Endothelial cell of umbilical vein (primary cell): ENCODE results near the gene GSN. TPM values are rescaled to one million over a fixed set of nuclear protein-coding genes. Genes with fewer than 3 reads are reported as not detected.

Experiments
- BruUV-seq: library from RNA; stranded (reverse); fragments of 400-500 nt; replicated peaks from 2 replicates; lab custom pipeline; 2021; lab: Mats Ljungman, UMichigan
- CTCF ChIA-PET: fragments of 300-600, 350-600 bp; sonication (Branson Sonifier 250); formaldehyde crosslinking; loops from one replicate; lab custom pipeline; 2021; ENCODE audit warnings: antibody characterized with exemption, inconsistent platforms; lab: Charles Lee
- POLR2A ChIA-PET: fragments of 300-600, 350-600 bp; sonication (Branson Sonifier 250); formaldehyde crosslinking; loops from one replicate; lab custom pipeline; 2021; ENCODE audit warnings: antibody characterized with exemption, inconsistent platforms; lab: Charles Lee
- DNase-seq: peaks from one replicate; pipeline ENCODE4 v3.0.0-alpha.2; 2011; ENCODE audit warnings: low read depth, low spot score
- FAIRE-seq: peaks from 2 replicates; lab custom pipeline; 2011; peaks lifted over from hg19 to GRCh38; lab: Jason Lieb, UNC
- H2AFZ ChIP-seq: 2 replicates; pipeline ENCODE4 v1.6.0; 2012; ENCODE audit warnings: low read depth, low read length, control low read depth, inconsistent platforms
- H3K27ac ChIP-seq: 2 replicates; pipeline ENCODE4 v1.5.1; 2011; ENCODE audit warnings: low read depth, mild to moderate bottlenecking, control low read depth, low read length, moderate library complexity; ENCODE audit not compliant: insufficient read depth
- H3K27me3 ChIP-seq, 2 experiments: 2 replicates each; pipeline versions ENCODE4 v1.6.0 to v1.6.1; 2011; ENCODE audit warnings: low read length in 2 of 2, mixed read lengths in 1 of 2; ENCODE audit not compliant: control insufficient read depth in 2 of 2, insufficient read depth in 2 of 2
- H3K36me3 ChIP-seq, 2 experiments: 2 replicates in 1 of 2; 3 replicates in 1 of 2; pipeline ENCODE4 v1.5.1; 2011; ENCODE audit warnings: low read length in 2 of 2, mild to moderate bottlenecking in 1 of 2, moderate library complexity in 1 of 2; ENCODE audit not compliant: control insufficient read depth in 2 of 2, insufficient read depth in 2 of 2; ENCODE audit errors: extremely low read depth in 1 of 2
- H3K4me1 ChIP-seq: 3 replicates; pipeline ENCODE4 v1.5.1; 2011; ENCODE audit warnings: mild to moderate bottlenecking, low read length; ENCODE audit not compliant: control insufficient read depth, insufficient read depth; ENCODE audit errors: extremely low read depth
- H3K4me2 ChIP-seq: 2 replicates; pipeline ENCODE4 v1.6.1; 2011; ENCODE audit warnings: low read length, control low read depth, mixed read lengths; ENCODE audit not compliant: insufficient read depth
- H3K4me3 ChIP-seq, 3 experiments: fragments of 200-600 bp in 1 of 3; sonication (generic), shearing (Covaris generic) in 1 of 3; replicated peaks in 1 of 3; 2 replicates each; pipeline ENCODE4 v1.5.1; 2011 to 2016; ENCODE audit warnings: control low read depth in 3 of 3, low read length in 3 of 3, mild to moderate bottlenecking in 2 of 3, inconsistent platforms in 1 of 3, low read depth in 1 of 3, moderate library complexity in 1 of 3; ENCODE audit not compliant: insufficient read depth in 1 of 3
- H3K79me2 ChIP-seq: 2 replicates; pipeline ENCODE4 v1.6.0; 2012; ENCODE audit warnings: low read length, inconsistent platforms; ENCODE audit not compliant: control insufficient read depth, insufficient read depth
- H3K9ac ChIP-seq: replicated peaks from 2 replicates; pipeline ENCODE3; 2011; ENCODE audit warnings: low read length, control low read depth; ENCODE audit not compliant: insufficient read depth; ENCODE audit errors: extremely low read depth
- H3K9me1 ChIP-seq: replicated peaks from 3 replicates; pipeline ENCODE4 v1.6.0; 2011; ENCODE audit warnings: mild to moderate bottlenecking, low read length; ENCODE audit not compliant: control insufficient read depth, insufficient read depth; ENCODE audit errors: extremely low read depth
- H3K9me3 ChIP-seq: replicated peaks from 2 replicates; pipeline ENCODE4 v1.5.1; 2012; ENCODE audit warnings: low read length, inconsistent platforms; ENCODE audit not compliant: control insufficient read depth, insufficient read depth
- H4K20me1 ChIP-seq: replicated peaks from 2 replicates; pipeline ENCODE3; 2011; ENCODE audit warnings: mild to moderate bottlenecking, low read length; ENCODE audit not compliant: control insufficient read depth, insufficient read depth; ENCODE audit errors: extremely low read depth
- EZH2 ChIP-seq: IDR thresholded peaks from 2 replicates; pipeline ENCODE4 v1.6.1; 2012; ENCODE audit warnings: borderline replicate concordance, low read depth, mild to moderate bottlenecking, moderate library complexity, low read length, inconsistent platforms; ENCODE audit not compliant: severe bottlenecking
- FOS ChIP-seq: IDR thresholded peaks from 2 replicates; pipeline ENCODE4 v1.6.1; 2011; ENCODE audit warnings: mild to moderate bottlenecking, low read length, moderate library complexity, borderline replicate concordance; ENCODE audit not compliant: insufficient read depth
- GATA2 ChIP-seq: IDR thresholded peaks from 2 replicates; pipeline ENCODE4 v1.7.0; 2011; ENCODE audit warnings: low read depth, mild to moderate bottlenecking, moderate library complexity, mixed read lengths, low read length; ENCODE audit not compliant: insufficient read length, insufficient read depth
- JUN ChIP-seq: IDR thresholded peaks from 2 replicates; pipeline ENCODE4 v1.6.1; 2011; ENCODE audit warnings: borderline replicate concordance, low read depth; ENCODE audit not compliant: insufficient read length, insufficient read depth
- MYC ChIP-seq: IDR thresholded peaks from one replicate; pipeline ENCODE4 v1.6.1; 2011; ENCODE audit warnings: mild to moderate bottlenecking, low read depth, low read length
- POLR2A ChIP-seq: IDR thresholded peaks from 2 replicates; pipeline ENCODE4 v1.6.1; 2012; ENCODE audit warnings: low read depth, mild to moderate bottlenecking, control low read depth, low read length
- POLR2AphosphoS5 ChIP-seq: IDR thresholded peaks from 2 replicates; pipeline ENCODE4 v1.6.1; 2012; ENCODE audit warnings: low read depth, mild to moderate bottlenecking, control low read depth, low read length, moderate library complexity; ENCODE audit not compliant: insufficient read depth
- dilution Hi-C: fragments of 300-500 bp; cut with MboI; formaldehyde crosslinking; loops from one replicate; pipeline ENCODE4 v1.15.0; 2019; ENCODE audit warnings: low sequenced_read_pairs; ENCODE audit not compliant: extremely low pct_ligation_motif_present
- intact Hi-C: fragments of 100-400 bp; cut with micrococcal nuclease; formaldehyde crosslinking; loops from one replicate; pipeline ENCODE4 v1.10.0; 2022
- polyA plus RNA-seq, 4 experiments: library from polyadenylated mRNA; depleted of rRNA in 3 of 4; stranded (reverse) in 3 of 4; unstranded in 1 of 4; fragments of >200 nt; gene quantifications; 2 replicates each; pipeline versions ENCODE4 v1.2.1 to v1.2.3, GENCODE V29; 2011 to 2012; ENCODE audit warnings: missing spikeins in 1 of 4
- total RNA-seq: library from RNA; stranded (reverse); gene quantifications from 2 replicates; pipeline ENCODE4 v1.2.3, GENCODE V29; 2021
- TF ChIP-seq, protein P1 (sequence below), 2 donors: IDR thresholded peaks; 1 replicate in 1 of 2; 2 replicates in 1 of 2; pipeline ENCODE4 v1.5.1; 2011; ENCODE audit warnings: low read length in 2 of 2, mild to moderate bottlenecking in 2 of 2, moderate library complexity in 2 of 2, control low read depth in 1 of 2, inconsistent platforms in 1 of 2, low read depth in 1 of 2; ENCODE audit not compliant: insufficient read depth in 1 of 2; ENCODE audit errors: extremely low read depth in 1 of 2
- TF ChIP-seq, protein P2 (sequence below): IDR thresholded peaks from 2 replicates; pipeline ENCODE4 v1.6.1; 2011; ENCODE audit not compliant: insufficient read depth, insufficient read length

The GSN gene
- total and polyA plus RNA-seq, 2 donors (not counting 3 experiments of a cell fraction or from before 2014, with no cell fraction given) = 130 to 232 TPM

DNA sequence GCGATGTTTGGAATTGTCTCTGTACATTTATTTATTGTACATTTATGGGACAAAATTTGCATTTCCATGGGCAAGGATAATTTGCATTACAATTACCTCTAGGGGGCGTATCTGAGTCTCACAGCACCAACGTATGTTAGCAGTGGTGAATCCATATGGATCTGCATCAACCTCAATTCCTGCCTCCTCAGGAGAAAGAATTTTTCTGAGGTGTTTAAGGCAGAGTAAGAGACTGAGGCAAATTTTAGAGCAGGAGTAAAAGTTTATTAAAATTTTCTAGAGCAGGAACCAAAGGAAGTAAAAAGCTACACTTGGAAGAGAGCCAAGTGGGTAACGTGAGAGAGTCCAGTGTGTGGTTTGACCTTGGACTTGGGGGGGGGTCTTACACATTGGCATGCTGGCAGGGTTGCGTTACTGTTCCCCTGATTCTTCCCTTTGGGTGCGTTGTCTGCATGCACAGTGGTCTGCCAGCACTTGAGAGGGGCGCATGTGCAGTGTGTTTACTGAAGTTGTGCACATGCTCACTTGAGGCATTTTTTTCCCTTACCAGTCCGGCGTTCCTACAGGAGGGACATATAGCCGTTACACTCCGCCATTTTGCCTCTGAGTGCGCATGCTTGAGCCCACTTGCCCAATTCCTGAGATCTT, 45.3 kb upstream of the GSN start:
- H4K20me1 ChIP-seq = no peaks in the 10 kb centered on the region
- no peaks in the 10 kb centered on the region for H3K9me1 ChIP-seq
- ChIA-PET CTCF (interaction anchor here (0.6 to 2.8 kb wide), 18 partner anchors 9 to 179 kb away, joined by 3 to 23 read pairs (median 4); partner anchors contain the start of gene GSN), POLR2A (no interaction called here)
- no peak overlapping the region for H3K27ac ChIP-seq
- no TSS peak for BruUV-seq
- H2AFZ ChIP-seq = no peak overlapping the region
- H3K9ac ChIP-seq = no peak overlapping the region
- peaks cover 5% of the 10 kb centered on the region for H3K4me1 ChIP-seq
- H3K36me3 ChIP-seq = no peaks in the 10 kb centered on the region
- DNase-seq (peak; percentile 54), FAIRE-seq (peak; percentile 91)
- dilution Hi-C loops = no loop called here
- no peaks in the 10 kb centered on the region for H3K27me3 ChIP-seq
- H3K79me2 ChIP-seq = no peaks in the 10 kb centered on the region
- no peak overlapping the region for H3K4me3 ChIP-seq
- no peaks in the 10 kb centered on the region for H3K9me3 ChIP-seq
- intact Hi-C loops = loop anchor here (1.0 kb wide), 1 partner anchor 56 kb away; no protein-coding TSS in a partner anchor
- TF ChIP-seq, protein P1, sequence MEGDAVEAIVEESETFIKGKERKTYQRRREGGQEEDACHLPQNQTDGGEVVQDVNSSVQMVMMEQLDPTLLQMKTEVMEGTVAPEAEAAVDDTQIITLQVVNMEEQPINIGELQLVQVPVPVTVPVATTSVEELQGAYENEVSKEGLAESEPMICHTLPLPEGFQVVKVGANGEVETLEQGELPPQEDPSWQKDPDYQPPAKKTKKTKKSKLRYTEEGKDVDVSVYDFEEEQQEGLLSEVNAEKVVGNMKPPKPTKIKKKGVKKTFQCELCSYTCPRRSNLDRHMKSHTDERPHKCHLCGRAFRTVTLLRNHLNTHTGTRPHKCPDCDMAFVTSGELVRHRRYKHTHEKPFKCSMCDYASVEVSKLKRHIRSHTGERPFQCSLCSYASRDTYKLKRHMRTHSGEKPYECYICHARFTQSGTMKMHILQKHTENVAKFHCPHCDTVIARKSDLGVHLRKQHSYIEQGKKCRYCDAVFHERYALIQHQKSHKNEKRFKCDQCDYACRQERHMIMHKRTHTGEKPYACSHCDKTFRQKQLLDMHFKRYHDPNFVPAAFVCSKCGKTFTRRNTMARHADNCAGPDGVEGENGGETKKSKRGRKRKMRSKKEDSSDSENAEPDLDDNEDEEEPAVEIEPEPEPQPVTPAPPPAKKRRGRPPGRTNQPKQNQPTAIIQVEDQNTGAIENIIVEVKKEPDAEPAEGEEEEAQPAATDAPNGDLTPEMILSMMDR (IDR thresholded peaks at IDR 0.05; ENCODE audit: extremely low read depth in 1 of 2, insufficient read depth in 1 of 2, low read depth in 1 of 2, low read length in 2 of 2) = peak; percentile 59 to 66
- TF ChIP-seq POLR2AphosphoS5 = no peak
- H3K4me2 ChIP-seq = no peak overlapping the region

DNA sequence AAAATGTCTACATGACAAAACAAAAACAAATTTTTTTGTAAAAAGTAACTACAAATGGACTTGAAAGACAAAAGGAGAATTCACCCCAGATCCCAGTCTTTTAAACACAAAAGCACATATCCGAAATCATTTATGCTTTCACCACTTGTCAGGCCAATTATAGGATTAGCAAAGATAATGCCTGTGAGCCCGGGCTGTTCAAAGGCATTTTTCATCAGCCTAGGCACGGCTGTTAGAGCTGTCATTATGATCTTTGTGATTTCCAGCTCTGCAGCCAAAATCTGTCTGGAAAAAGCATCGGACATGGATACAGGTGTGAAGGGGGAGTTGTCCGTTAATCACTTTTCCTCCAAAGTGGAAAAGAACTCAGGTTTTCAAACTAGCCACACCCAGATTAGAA, 42.7 kb upstream of the GSN start:
- ChIA-PET CTCF (interaction anchor here (2.0 to 2.8 kb wide), 2 partner anchors 53 to 175 kb away, joined by 4 to 23 read pairs; no protein-coding TSS in a partner anchor), POLR2A (no interaction called here)
- Histone ChIP-seq H2AFZ (no peak overlapping the region), H3K27ac (no peak overlapping the region), H3K4me1 (peaks cover 5% of the 10 kb centered on the region), H3K9ac (no peak overlapping the region), H3K79me2 (no peaks in the 10 kb centered on the region), H3K36me3 (no peaks in the 10 kb centered on the region), H3K9me1 (no peaks in the 10 kb centered on the region), H3K4me3 (no peak overlapping the region), H4K20me1 (no peaks in the 10 kb centered on the region), H3K9me3 (no peaks in the 10 kb centered on the region), H3K27me3 (no peaks in the 10 kb centered on the region), H3K4me2 (no peak overlapping the region)
- FAIRE-seq = no peak
- dilution Hi-C loops = no loop called here
- no TSS peak for BruUV-seq
- TF ChIP-seq POLR2A = no peak
- no peak for TF ChIP-seq EZH2
- no peak for TF ChIP-seq FOS
- no peak for TF ChIP-seq GATA2
- no peak for TF ChIP-seq POLR2AphosphoS5
- TF ChIP-seq, protein P1 (IDR thresholded peaks at IDR 0.05; ENCODE audit: extremely low read depth in 1 of 2, insufficient read depth in 1 of 2, low read depth in 1 of 2, low read length in 2 of 2) = no peak
- TF ChIP-seq, protein P2, sequence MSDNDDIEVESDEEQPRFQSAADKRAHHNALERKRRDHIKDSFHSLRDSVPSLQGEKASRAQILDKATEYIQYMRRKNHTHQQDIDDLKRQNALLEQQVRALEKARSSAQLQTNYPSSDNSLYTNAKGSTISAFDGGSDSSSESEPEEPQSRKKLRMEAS = no peak
- TF ChIP-seq JUN = no peak
- no peak for TF ChIP-seq MYC
- no peak for DNase-seq
- intact Hi-C loops = no loop called here
